ENCODE measurements around the gene FFAR2.

GRCh38 chr19:35433448-35433847, 14.6 kb upstream of the FFAR2 start:
- TF ChIP-seq POLR2AphosphoS5 (IDR thresholded peaks at IDR 0.05; ENCODE audit: borderline replicate concordance, low read depth, low read length) (no peak), EZH2 (IDR thresholded peaks at IDR 0.05) (no peak), FOXP2 (optimal IDR thresholded peaks at IDR 0.05; ENCODE audit: control extremely low read depth, extremely low read length, insufficient read depth) (no peak)

Measured in SK-N-MC (cell line).